Osteoblast (primary cell): ENCODE results near the gene COL6A6. TPM values are rescaled to one million over a fixed set of nuclear protein-coding genes. Genes with fewer than 3 reads are reported as not detected.

ENCODE experiments used
- DNase-seq: peaks from one replicate; pipeline ENCODE4 v3.0.0; 2011; ENCODE audit warnings: low spot score, mixed read lengths; ENCODE audit not compliant: insufficient read length; ENCODE audit errors: missing footprints
- H2AFZ ChIP-seq: 2 replicates; pipeline ENCODE4 v1.6.0; 2011; ENCODE audit warnings: mild to moderate bottlenecking, low read length
- H3K27ac ChIP-seq: 2 replicates; pipeline ENCODE4 v1.5.1; 2011; ENCODE audit warnings: mild to moderate bottlenecking, low read depth, low read length, moderate library complexity
- H3K27me3 ChIP-seq: 2 replicates; pipeline ENCODE4 v1.6.0; 2012; ENCODE audit warnings: mild to moderate bottlenecking, control low read depth, inconsistent platforms, low read length, moderate library complexity; ENCODE audit not compliant: insufficient read depth
- H3K36me3 ChIP-seq: 2 replicates; pipeline ENCODE4 v1.5.1; 2011; ENCODE audit warnings: mild to moderate bottlenecking, low read length, control low read depth, moderate library complexity; ENCODE audit not compliant: insufficient read depth
- H3K4me1 ChIP-seq: 2 replicates; pipeline ENCODE4 v1.5.1; 2011; ENCODE audit warnings: mild to moderate bottlenecking, low read length, control low read depth, moderate library complexity; ENCODE audit not compliant: insufficient read depth
- H3K4me2 ChIP-seq: 2 replicates; pipeline ENCODE4 v1.6.0; 2011; ENCODE audit warnings: mild to moderate bottlenecking, low read length; ENCODE audit not compliant: insufficient read depth
- H3K4me3 ChIP-seq: fragments of 200-600 bp; sonication (generic); 3 replicates; pipeline ENCODE4 v1.5.1; 2012; ENCODE audit warnings: mild to moderate bottlenecking, low read length, inconsistent platforms; ENCODE audit not compliant: insufficient read depth
- H3K79me2 ChIP-seq: 2 replicates; pipeline ENCODE4 v1.6.0; 2012; ENCODE audit warnings: mild to moderate bottlenecking, low read length, control low read depth, inconsistent platforms; ENCODE audit not compliant: insufficient read depth
- H3K9me3 ChIP-seq: 2 replicates; pipeline ENCODE4 v1.5.1; 2011; ENCODE audit warnings: low read depth, low read length, control low read depth
- H4K20me1 ChIP-seq: 2 replicates; pipeline ENCODE4 v1.6.0; 2012; ENCODE audit warnings: mild to moderate bottlenecking, low read length, control low read depth; ENCODE audit not compliant: insufficient read depth
- CTCF ChIP-seq: IDR thresholded peaks from 2 replicates; pipeline ENCODE4 v1.5.1; 2011; ENCODE audit warnings: mild to moderate bottlenecking, low read depth, low read length, moderate library complexity; ENCODE audit errors: extremely low read depth
- total RNA-seq: library from RNA; depleted of rRNA; stranded (reverse); fragments of >200 nt; gene quantifications from 2 replicates; pipeline ENCODE4 v1.2.3, GENCODE V29; 2012

The COL6A6 gene
- total RNA-seq: under 0.01 TPM in 2 replicates

DNA sequence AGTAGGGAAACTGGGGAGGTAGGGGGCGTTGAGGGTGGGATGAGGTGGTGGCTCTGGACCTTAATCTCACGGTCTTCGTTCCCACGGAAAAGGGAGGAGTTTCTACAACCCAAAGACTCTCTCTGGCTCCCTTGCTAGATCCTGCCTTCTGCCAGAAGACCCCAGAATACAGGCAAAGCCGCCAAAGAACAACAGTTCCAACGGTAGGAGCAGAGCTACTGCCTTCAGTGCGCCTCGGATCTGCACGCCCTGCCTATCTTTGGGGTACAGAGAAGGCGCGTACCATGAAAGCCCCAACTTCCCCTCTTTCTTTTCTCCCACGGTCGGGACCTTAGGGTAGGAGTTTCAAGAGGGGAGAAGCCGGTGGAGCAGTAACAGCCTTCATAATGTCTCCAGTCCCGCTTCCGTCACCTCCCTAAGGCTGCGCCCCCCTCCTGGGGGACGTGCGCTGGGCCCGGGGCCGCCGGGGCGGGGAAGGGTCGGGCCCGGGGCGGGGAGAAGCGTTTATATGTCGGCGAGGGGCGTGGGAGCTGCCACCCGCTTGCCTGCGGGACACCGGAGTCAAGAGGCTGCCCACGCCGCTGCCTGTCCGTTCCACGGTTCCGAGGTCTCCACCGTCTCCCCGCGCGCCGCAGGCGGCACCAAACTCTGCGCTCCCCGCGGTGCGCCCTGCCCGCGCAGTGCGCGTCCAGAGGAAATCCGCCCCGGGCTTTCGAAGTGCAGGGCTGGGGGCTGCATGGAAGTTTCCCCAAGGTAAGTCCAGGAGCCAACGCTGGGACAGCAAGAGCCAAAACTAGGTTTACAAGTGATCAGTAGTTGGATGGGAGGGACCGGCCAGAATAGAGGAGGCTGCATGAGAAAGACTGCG is at the start of gene COL6A6:
COL6A6 (plus strand) TSS at position 533 of the 868 bp plus-strand sequence. CDS start 43,188 bp downstream, outside the sequence.
- Histone ChIP-seq H3K36me3 (no peaks in the 10 kb centered on the region), H3K4me2 (no peak within 1 kb of the TSS), H4K20me1 (no peaks in the 10 kb centered on the region), H2AFZ (no peak within 1 kb of the TSS), H3K4me1 (no peaks in the 10 kb centered on the region), H3K27me3 (peaks cover 3% of the 10 kb centered on the region), H3K27ac (no peak within 1 kb of the TSS), H3K4me3 (no peak within 1 kb of the TSS), H3K9me3 (no peaks in the 10 kb centered on the region), H3K79me2 (no peaks in the 10 kb centered on the region)
- no peak for TF ChIP-seq CTCF
- no peak for DNase-seq

DNA sequence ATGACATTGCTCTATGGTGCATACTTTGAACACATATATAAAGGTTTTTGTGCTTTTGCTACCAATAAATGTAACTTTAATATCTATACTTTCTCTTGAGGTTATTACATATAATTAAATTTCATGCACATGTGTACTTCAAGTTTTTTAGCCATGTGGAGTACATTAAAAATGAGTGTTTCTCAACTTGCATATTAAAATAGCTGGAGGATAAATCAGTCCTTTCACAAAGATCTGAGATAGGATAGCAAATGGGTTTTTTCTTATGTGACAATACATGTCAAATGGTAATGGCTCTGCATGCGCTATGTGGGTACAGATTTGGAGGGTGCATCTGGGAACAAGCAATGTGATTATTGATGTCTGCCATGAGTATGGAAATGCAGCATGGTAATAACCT is 48.7 kb upstream of the COL6A6 start:
- Histone ChIP-seq H3K4me3 (no peak overlapping the region), H3K27ac (no peak overlapping the region), H3K4me1 (no peaks in the 10 kb centered on the region), H2AFZ (no peak overlapping the region), H3K9me3 (no peaks in the 10 kb centered on the region), H3K36me3 (no peaks in the 10 kb centered on the region), H3K79me2 (no peaks in the 10 kb centered on the region), H3K4me2 (no peak overlapping the region), H3K27me3 (no peaks in the 10 kb centered on the region), H4K20me1 (no peaks in the 10 kb centered on the region)
- DNase-seq: no peak
- TF ChIP-seq CTCF: no peak

DNA sequence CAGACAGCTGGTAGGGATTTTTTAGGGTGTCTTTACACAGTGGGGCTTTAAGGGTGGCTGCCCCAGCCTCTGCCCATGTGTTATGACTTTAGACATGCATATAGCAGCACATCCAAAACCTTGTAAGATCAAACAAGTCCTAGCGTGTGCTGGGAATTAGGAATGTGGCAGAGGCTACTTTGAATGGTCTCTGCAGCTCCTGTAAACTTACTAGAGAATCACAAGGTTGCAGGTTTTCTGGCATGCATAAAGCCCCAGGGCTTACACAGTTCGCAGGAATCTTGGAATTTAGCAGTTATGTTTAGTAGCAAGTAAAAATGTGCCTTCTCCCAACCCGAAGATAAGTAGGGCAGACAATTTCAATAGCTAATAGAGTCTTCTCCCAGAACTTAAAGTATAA is 46.9 kb upstream of the COL6A6 start:
- no peaks in the 10 kb centered on the region for H3K36me3 ChIP-seq
- no peak overlapping the region for H3K4me2 ChIP-seq
- no peaks in the 10 kb centered on the region for H4K20me1 ChIP-seq
- no peaks in the 10 kb centered on the region for H3K27me3 ChIP-seq
- no peaks in the 10 kb centered on the region for H3K9me3 ChIP-seq
- no peak for TF ChIP-seq CTCF
- H3K27ac ChIP-seq: no peak overlapping the region
- H3K4me1 ChIP-seq: no peaks in the 10 kb centered on the region
- no peak for DNase-seq
- H3K4me3 ChIP-seq: no peak overlapping the region
- no peak overlapping the region for H2AFZ ChIP-seq
- no peaks in the 10 kb centered on the region for H3K79me2 ChIP-seq

GRCh38 chr3:130473416-130473815 is 43.6 kb upstream of the COL6A6 start:
- no peak overlapping the region for H2AFZ ChIP-seq
- no peaks in the 10 kb centered on the region for H3K9me3 ChIP-seq
- H3K36me3 ChIP-seq: no peaks in the 10 kb centered on the region
- H3K4me3 ChIP-seq: no peak overlapping the region
- no peak for TF ChIP-seq CTCF
- no peak overlapping the region for H3K27ac ChIP-seq
- DNase-seq: no peak
- no peaks in the 10 kb centered on the region for H3K27me3 ChIP-seq
- no peaks in the 10 kb centered on the region for H4K20me1 ChIP-seq
- H3K79me2 ChIP-seq: no peaks in the 10 kb centered on the region
- no peak overlapping the region for H3K4me2 ChIP-seq
- no peaks in the 10 kb centered on the region for H3K4me1 ChIP-seq
